Stimulated activated CD4-positive, alpha-beta T cell treated with anti-CD3 and anti-CD28 coated beads, Interleukin-2, amount 100 ng/mL, for 24 hours (primary cell): ENCODE measurements around the gene RIMBP3B.
"Not testable (repeated sequence)": the region's sequence is repeated elsewhere in the genome, so short reads cannot be mapped to it uniquely, and the experiment has no call there.

ENCODE experiments used
- DNase-seq, 2 donors: peaks; one replicate each; pipeline ENCODE4 v3.0.0-alpha.2; 2020

The RIMBP3B gene

DNA sequence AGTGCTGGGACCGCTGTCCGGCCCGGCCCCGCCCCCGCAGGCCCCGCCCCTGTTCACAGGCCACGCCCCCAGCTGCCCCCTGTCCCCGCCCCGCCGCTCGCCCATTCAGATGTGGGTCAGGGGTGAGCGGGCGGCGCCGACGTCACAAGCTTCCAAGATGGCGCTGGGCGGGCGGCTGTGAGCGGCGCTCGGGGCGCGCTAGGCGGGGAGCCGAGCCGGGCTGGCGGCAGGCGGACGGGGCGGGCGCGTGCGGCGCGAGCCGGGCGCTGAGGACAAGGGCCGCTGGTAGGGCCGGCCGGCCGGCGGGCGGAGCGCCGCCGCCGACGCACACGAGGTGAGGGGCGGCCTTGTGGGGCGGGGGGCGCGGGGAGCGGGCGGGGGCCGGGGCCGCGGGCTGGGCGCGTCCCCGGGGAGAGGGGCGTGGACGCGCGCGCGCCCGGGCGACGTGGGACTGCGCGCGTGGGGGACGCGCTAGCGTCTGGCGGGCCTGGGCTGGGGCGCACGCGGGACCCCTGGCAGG, 33.7 kb downstream of the RIMBP3B start, which contains the start of gene HIC2:
Gene HIC2, plus strand, starts transcription at position 145 of the 520 bp plus-strand sequence. CDS start 25,461 bp downstream, outside the sequence.
- peak in 1 of 2 donors; percentile 1 for DNase-seq

GRCh38 chr22:21417853-21418252, 34.3 kb downstream of the RIMBP3B start:
- peak in 1 of 2 donors; percentile 44 for DNase-seq

DNA sequence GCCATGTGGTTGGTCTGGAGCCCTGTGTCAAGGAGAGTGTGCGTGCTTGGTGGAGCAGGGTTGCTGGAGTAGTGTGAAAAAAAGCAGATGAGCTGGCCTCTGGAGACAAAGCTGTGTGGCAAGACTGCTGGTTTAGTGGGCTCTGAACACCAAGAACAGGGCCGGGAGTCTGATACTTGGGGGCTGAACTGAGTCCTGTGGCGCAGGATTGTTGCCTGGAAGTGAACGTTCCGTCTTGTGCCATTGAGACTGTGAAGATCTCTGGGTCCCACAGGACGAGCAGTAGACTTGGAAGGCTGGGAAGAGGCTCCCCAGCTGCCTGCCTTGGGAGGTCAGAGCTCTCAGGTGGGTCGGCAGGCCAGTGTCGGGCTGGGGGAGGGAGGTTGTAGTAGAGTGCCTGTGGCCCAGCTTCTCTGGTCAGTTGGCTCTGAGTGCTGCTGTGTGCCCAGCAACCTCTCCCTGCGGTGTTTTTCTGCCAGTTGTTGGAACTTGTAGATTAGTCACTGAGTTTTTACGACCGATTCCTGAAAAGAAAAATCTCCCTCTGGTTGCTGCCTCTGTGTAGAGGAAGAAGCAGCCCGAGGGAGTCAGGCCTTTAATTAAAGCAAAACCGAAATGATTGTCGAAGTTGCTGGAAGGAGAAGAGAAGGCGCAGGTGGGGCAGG, 35.6 kb downstream of the RIMBP3B start:
- not testable (repeated sequence) for DNase-seq

- DNase-seq, result not testable (repeated sequence)
These were observed 36.7 kb downstream of the RIMBP3B start for GRCh38 chr22:21420180-21420763.

DNA sequence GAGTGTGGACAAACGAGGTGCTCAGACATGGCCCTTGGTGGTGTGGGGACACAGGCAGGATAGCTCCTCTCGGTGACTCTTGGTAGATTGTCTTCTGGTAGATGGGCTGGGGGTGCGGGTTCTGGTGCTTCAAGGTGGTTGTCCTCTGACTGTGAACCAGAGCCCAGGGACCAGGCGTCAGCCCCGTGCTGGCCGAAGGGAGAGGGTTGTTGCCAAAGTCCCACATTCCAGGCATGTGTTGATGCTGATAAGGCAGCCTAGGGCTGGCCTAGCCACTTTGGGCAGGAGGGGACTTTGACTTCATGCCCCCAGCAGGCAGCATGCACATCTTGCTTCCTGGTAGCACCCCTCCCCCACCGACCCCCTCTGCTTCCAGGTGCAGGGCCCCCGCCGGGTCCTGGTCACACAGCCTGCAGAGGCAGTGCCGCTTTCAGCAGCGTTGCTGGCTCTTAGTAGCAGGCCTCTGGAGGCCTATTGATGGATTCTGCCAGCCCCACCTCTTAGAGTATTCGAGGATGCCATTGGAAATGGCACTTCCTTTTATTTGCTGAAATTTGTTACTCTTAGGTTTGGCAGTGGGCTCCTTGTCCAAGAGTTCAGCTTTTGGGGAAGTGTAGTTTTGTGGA, 40.6 kb downstream of the RIMBP3B start:
- not testable (repeated sequence) for DNase-seq

DNA sequence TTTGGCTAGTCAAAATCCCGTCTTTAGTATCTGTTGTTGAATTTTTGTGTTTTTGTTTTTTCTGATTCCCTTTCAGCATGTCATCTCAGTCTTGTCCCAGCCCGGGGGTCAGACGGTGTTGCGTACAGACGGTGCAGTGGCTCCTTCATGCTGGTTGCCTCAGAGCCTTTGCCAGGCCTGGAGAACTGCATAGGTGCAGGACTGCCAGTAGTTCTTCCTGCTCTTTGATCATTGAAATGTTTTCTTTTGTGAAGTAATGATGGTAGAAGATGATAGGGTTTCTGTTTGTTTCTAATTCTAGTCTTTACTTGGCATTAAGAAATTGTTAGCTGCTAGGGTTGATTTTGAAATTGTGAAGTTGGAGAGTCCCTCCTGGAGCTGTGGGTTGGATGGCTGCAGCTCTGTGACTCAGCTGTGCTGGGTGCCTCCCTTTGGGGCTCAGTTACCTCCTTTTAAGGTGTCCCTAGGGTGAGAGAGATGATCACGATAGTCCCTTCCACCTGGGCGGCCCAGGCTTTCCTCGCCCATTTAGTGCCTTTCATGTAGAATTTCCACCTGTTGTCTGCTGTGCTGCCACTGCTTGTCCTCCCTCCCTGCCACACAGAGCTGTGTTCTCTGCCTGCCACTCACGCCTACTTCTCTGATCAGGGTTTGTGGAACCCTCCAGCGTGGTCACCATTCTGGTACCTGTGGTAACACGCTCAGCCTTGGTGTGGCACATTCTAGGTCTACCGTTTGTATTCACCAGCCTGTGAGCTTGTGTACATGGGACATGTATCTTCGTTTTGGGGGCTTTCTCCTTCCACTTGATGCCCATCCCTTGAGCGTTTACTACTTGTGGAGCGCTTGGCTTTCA, 51.1 kb downstream of the RIMBP3B start:
- DNase-seq, result not testable (repeated sequence)

- not testable (repeated sequence) for DNase-seq
These were observed 52.7 kb downstream of the RIMBP3B start for GRCh38 chr22:21435998-21436810.

DNA sequence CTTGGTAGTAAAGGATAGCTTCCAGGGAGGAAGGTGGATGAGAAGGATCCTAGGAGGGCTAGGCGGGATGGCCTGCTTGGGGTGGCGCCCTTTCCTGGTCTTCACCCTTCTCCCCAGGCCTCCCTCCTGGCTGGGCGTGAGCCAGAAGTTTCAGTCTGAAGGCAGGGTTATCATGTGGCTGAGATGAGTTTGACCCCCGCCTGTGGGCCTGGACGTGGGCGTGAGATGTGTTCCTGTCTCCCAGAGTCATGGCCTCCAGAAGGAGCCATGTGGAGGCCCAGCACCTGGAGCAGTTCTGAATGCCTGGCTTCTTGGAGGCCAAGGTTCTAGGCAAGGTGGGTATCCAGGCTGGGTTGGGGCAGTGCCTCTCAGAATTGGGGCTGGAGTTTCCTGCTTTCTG, 54.5 kb downstream of the RIMBP3B start:
- not testable (repeated sequence) for DNase-seq
